H9 (cell line): ENCODE data around the gene TGFBRAP1. TPM values are rescaled to one million over a fixed set of nuclear protein-coding genes. Genes with fewer than 3 reads are reported as not detected.

Experiments used
- DNase-seq: peaks from one replicate; pipeline ENCODE4 v3.0.0-alpha.2; 2017
- H2AFZ ChIP-seq: one replicate; pipeline ENCODE4 v1.6.1; 2013; ENCODE audit warnings: mild to moderate bottlenecking, low read length, control low read depth, moderate library complexity
- H2AK5ac ChIP-seq: 2 replicates; pipeline ENCODE4 v1.6.1; 2013; ENCODE audit warnings: low read length, control low read depth, mixed read lengths; ENCODE audit not compliant: insufficient read length
- H2BK120ac ChIP-seq: one replicate; pipeline ENCODE4 v1.6.1; 2013; ENCODE audit warnings: low read depth, mild to moderate bottlenecking, low read length, control low read depth, inconsistent platforms; ENCODE audit not compliant: poor library complexity, severe bottlenecking
- H2BK12ac ChIP-seq: 2 replicates; pipeline ENCODE4 v1.6.1; 2013; ENCODE audit warnings: low read length, control low read depth, mixed read lengths, low read depth; ENCODE audit not compliant: insufficient read length
- H2BK15ac ChIP-seq: 2 replicates; pipeline ENCODE4 v1.6.1; 2013; ENCODE audit warnings: low read depth, low read length, control low read depth
- H2BK20ac ChIP-seq: one replicate; pipeline ENCODE4 v1.6.1; 2013; ENCODE audit warnings: low read depth, mild to moderate bottlenecking, low read length, control low read depth, inconsistent platforms; ENCODE audit not compliant: poor library complexity, severe bottlenecking
- H2BK5ac ChIP-seq: 2 replicates; pipeline ENCODE4 v1.6.1; 2013; ENCODE audit warnings: low read length, control low read depth, mixed read lengths; ENCODE audit not compliant: insufficient read length
- H3K14ac ChIP-seq: 2 replicates; pipeline ENCODE4 v1.6.1; 2013; ENCODE audit warnings: low read length, control low read depth; ENCODE audit not compliant: insufficient read depth
- H3K18ac ChIP-seq: 2 replicates; pipeline ENCODE4 v1.6.1; 2013; ENCODE audit warnings: low read depth, mild to moderate bottlenecking, mixed read lengths, low read length, control low read depth; ENCODE audit not compliant: insufficient read length
- H3K23ac ChIP-seq: 2 replicates; pipeline ENCODE4 v1.6.1; 2013; ENCODE audit warnings: low read length, control low read depth, mixed read lengths, low read depth; ENCODE audit not compliant: insufficient read length
- H3K23me2 ChIP-seq: 2 replicates; pipeline ENCODE4 v1.6.1; 2013; ENCODE audit warnings: low read depth, mild to moderate bottlenecking, mixed read lengths, low read length, control low read depth; ENCODE audit not compliant: insufficient read length, poor library complexity, severe bottlenecking
- H3K27ac ChIP-seq: 2 replicates; pipeline ENCODE4 v1.5.1; 2013; ENCODE audit warnings: low read length, control low read depth, mixed read lengths, low read depth; ENCODE audit not compliant: insufficient read length
- H3K27me3 ChIP-seq: 2 replicates; pipeline ENCODE4 v1.6.1; 2013; ENCODE audit warnings: low read length, control low read depth, inconsistent platforms; ENCODE audit not compliant: insufficient read depth
- H3K4ac ChIP-seq: 2 replicates; pipeline ENCODE4 v1.6.1; 2013; ENCODE audit warnings: low read depth, mild to moderate bottlenecking, control low read depth, inconsistent platforms, low read length, moderate library complexity
- H3K4me1 ChIP-seq: 2 replicates; pipeline ENCODE4 v1.6.1; 2013; ENCODE audit warnings: low read length, control low read depth, inconsistent platforms; ENCODE audit not compliant: insufficient read depth
- H3K4me2 ChIP-seq: 2 replicates; pipeline ENCODE4 v1.6.1; 2013; ENCODE audit warnings: low read length, control low read depth, mixed read lengths; ENCODE audit not compliant: insufficient read length, insufficient read depth
- H3K56ac ChIP-seq: 2 replicates; pipeline ENCODE4 v1.6.1; 2013; ENCODE audit warnings: low read depth, mild to moderate bottlenecking, mixed read lengths, low read length, control low read depth; ENCODE audit not compliant: insufficient read length
- H3K79me1 ChIP-seq: 2 replicates; pipeline ENCODE4 v1.6.1; 2013; ENCODE audit warnings: low read depth, mild to moderate bottlenecking, moderate library complexity, low read length, control low read depth, inconsistent platforms; ENCODE audit not compliant: insufficient read depth, poor library complexity, severe bottlenecking
- H3K79me2 ChIP-seq: 2 replicates; pipeline ENCODE4 v1.6.1; 2013; ENCODE audit warnings: low read length, control low read depth, inconsistent platforms; ENCODE audit not compliant: insufficient read depth
- H3K9ac ChIP-seq: 2 replicates; pipeline ENCODE4 v1.6.1; 2013; ENCODE audit warnings: low read length, control low read depth, mixed read lengths; ENCODE audit not compliant: insufficient read length; ENCODE audit errors: extremely low read depth
- H3K9me3 ChIP-seq: one replicate; pipeline ENCODE4 v1.6.1; 2013; ENCODE audit warnings: low read depth, low read length, inconsistent platforms; ENCODE audit not compliant: control insufficient read depth
- H3T11ph ChIP-seq: one replicate; pipeline ENCODE4 v1.6.1; 2013; ENCODE audit warnings: mild to moderate bottlenecking, low read length, control low read depth, inconsistent platforms
- H4K20me1 ChIP-seq: one replicate; pipeline ENCODE4 v1.6.1; 2013; ENCODE audit not compliant: control insufficient read depth, insufficient read length, insufficient read depth
- H4K5ac ChIP-seq: 2 replicates; pipeline ENCODE4 v1.6.1; 2013; ENCODE audit warnings: low read depth, mild to moderate bottlenecking, mixed read lengths, low read length, control low read depth; ENCODE audit not compliant: insufficient read length
- H4K8ac ChIP-seq: replicated peaks from 2 replicates; pipeline ENCODE4 v1.6.1; 2013; ENCODE audit warnings: low read length, control low read depth, mixed read lengths, low read depth; ENCODE audit not compliant: insufficient read length
- H4K91ac ChIP-seq: 2 replicates; pipeline ENCODE4 v1.6.1; 2013; ENCODE audit warnings: low read depth, mild to moderate bottlenecking, moderate library complexity, mixed read lengths, low read length, control low read depth; ENCODE audit not compliant: insufficient read length
- H3K27ac Mint-ChIP-seq, 3 experiments: 2 replicates in 2 of 3; 3 replicates in 1 of 3; pipeline ENCODE4 v1.8.0; 2020 to 2021; ENCODE audit warnings: mixed read lengths in 3 of 3, mild to moderate bottlenecking in 1 of 3, moderate library complexity in 1 of 3
- H3K27me3 Mint-ChIP-seq: 2 replicates; pipeline ENCODE4 v1.8.0; 2021; ENCODE audit warnings: low read depth, mild to moderate bottlenecking, moderate library complexity, mixed read lengths
- H3K36me3 Mint-ChIP-seq, 3 experiments: 2 replicates in 2 of 3; 3 replicates in 1 of 3; pipeline ENCODE4 v1.8.0; 2020 to 2021; ENCODE audit warnings: low read depth in 3 of 3, mixed read lengths in 3 of 3; ENCODE audit not compliant: insufficient read depth in 1 of 3
- H3K4me1 Mint-ChIP-seq, 2 experiments: 2 replicates each; pipeline ENCODE4 v1.8.0; 2020; ENCODE audit warnings: mixed read lengths in 2 of 2
- H3K4me3 Mint-ChIP-seq, 2 experiments: 2 replicates in 1 of 2; 3 replicates in 1 of 2; pipeline ENCODE4 v1.8.0; 2020 to 2021; ENCODE audit warnings: mild to moderate bottlenecking in 2 of 2, mixed read lengths in 2 of 2, moderate library complexity in 1 of 2
- H3K9me3 Mint-ChIP-seq, 2 experiments: 2 replicates in 1 of 2; 3 replicates in 1 of 2; pipeline ENCODE4 v1.8.0; 2020; ENCODE audit warnings: mild to moderate bottlenecking in 2 of 2, mixed read lengths in 2 of 2, moderate library complexity in 1 of 2
- CTCF ChIP-seq: fragments of 200-600 bp; sonication (generic); conservative IDR thresholded peaks from 3 replicates; pipeline ENCODE4 v1.8.0; 2021; ENCODE audit warnings: antibody characterized with exemption, mild to moderate bottlenecking
- WGBS: extraction: QIAGEN DNeasy Blood & Tissue Kit; methylation state at CpG from one replicate; pipeline ENCODE4 v1.1.7; 2013; ENCODE audit warnings: missing lambda C conversion rate, low lambda C conversion rate, mixed read lengths; ENCODE audit not compliant: insufficient read length; ENCODE audit errors: extremely low coverage; 5-methylcytosine and 5-hydroxymethylcytosine counted together
- total RNA-seq: library from RNA; stranded (reverse); gene quantifications from 2 replicates; pipeline ENCODE4 v1.2.1, GENCODE V29; 2021

Gene TGFBRAP1
- total RNA-seq, 1 experiment from 2014 or later, result 23.6 TPM

- Histone ChIP-seq H2BK5ac (no peak overlapping the region), H4K20me1 (no peaks in the 10 kb centered on the region), H3K4me2 (no peak overlapping the region), H2BK15ac (no peak overlapping the region), H3K23ac (no peak overlapping the region), H3K4me1 (no peaks in the 10 kb centered on the region), H3K23me2 (no peaks in the 10 kb centered on the region), H3K9me3 (no peaks in the 10 kb centered on the region), H2BK20ac (no peak overlapping the region), H4K8ac (no peak overlapping the region), H3T11ph (no peak overlapping the region), H3K56ac (no peak overlapping the region), H3K4ac (no peak overlapping the region), H3K9ac (no peak overlapping the region), H2BK12ac (no peak overlapping the region), H2AK5ac (no peak overlapping the region), H3K27me3 (no peaks in the 10 kb centered on the region), H3K18ac (no peak overlapping the region), H3K27ac (no peak overlapping the region), H4K5ac (no peak overlapping the region), H2BK120ac (no peak overlapping the region), H4K91ac (no peak overlapping the region), H3K14ac (no peak overlapping the region), H3K79me1 (no peaks in the 10 kb centered on the region), H3K79me2 (no peaks in the 10 kb centered on the region), H2AFZ (no peak overlapping the region)
- no CpG with 5 or more reads among the region's 3 CpGs for WGBS
- Mint-ChIP-seq H3K9me3 (no peaks in the 10 kb centered on the region), H3K36me3 (0 out of 7 replicates have a peak, but pooled peaks cover 0 to 2% (median 0%) of the 10 kb centered on the region in 3 experiments), H3K4me3 (no peak overlapping the region), H3K27ac (no peak overlapping the region), H3K27me3 (no peaks in the 10 kb centered on the region; the same call in none of the 2 replicates), H3K4me1 (peaks cover 16 to 19% of the 10 kb centered on the region in 2 experiments)
- no peak for DNase-seq
- no peak for TF ChIP-seq CTCF
Observed at GRCh38 chr2:105220604-105221003, 108.9 kb downstream of the TGFBRAP1 start.
